Measurements from ENCODE around the gene SH3BP1.

DNA sequence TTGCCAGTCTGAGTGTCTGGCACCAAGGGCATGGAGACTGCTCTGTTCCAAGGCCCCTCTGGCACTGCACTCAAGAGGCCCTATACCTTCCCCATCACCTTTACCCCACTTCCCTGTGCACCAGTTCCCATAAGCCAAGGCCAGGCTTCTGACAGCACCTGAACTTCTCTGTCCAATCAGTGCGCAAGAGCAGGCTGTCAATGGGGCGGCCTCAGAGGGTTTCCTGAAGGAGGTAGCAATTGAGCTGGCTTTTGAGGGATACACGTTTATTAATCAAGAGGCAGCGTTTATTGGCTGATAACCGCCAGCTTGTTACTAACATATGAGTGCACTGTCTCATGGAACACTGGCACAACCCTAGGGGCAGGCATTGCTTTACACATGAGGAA is 2.1 kb downstream of the SH3BP1 start:
- TF ChIP-seq, protein P1, sequence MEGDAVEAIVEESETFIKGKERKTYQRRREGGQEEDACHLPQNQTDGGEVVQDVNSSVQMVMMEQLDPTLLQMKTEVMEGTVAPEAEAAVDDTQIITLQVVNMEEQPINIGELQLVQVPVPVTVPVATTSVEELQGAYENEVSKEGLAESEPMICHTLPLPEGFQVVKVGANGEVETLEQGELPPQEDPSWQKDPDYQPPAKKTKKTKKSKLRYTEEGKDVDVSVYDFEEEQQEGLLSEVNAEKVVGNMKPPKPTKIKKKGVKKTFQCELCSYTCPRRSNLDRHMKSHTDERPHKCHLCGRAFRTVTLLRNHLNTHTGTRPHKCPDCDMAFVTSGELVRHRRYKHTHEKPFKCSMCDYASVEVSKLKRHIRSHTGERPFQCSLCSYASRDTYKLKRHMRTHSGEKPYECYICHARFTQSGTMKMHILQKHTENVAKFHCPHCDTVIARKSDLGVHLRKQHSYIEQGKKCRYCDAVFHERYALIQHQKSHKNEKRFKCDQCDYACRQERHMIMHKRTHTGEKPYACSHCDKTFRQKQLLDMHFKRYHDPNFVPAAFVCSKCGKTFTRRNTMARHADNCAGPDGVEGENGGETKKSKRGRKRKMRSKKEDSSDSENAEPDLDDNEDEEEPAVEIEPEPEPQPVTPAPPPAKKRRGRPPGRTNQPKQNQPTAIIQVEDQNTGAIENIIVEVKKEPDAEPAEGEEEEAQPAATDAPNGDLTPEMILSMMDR (IDR thresholded peaks at IDR 0.05; ENCODE audit: low read depth, low read length, poor library complexity, severe bottlenecking), result no peak
- TF ChIP-seq EZH2phosphoT487 (IDR thresholded peaks at IDR 0.05; ENCODE audit: borderline replicate concordance, low read length), result no peak
